Breast epithelium (tissue), 3 donors: ENCODE measurements around the gene ANKRD63.

ENCODE experiments used
- CTCF ChIP-seq, 3 donors: fragments of 450-650 bp; IDR thresholded peaks; one replicate each; pipeline ENCODE4 v1.5.1; 2016 to 2017; ENCODE audit warnings: antibody characterized with exemption in 3 of 3, mild to moderate bottlenecking in 3 of 3, moderate library complexity in 3 of 3
- POLR2A ChIP-seq: fragments of 450-650 bp; IDR thresholded peaks from one replicate; pipeline ENCODE4 v1.6.1; 2016; ENCODE audit warnings: antibody characterized with exemption, mild to moderate bottlenecking, moderate library complexity
- POLR2AphosphoS5 ChIP-seq, 3 donors: sonication (generic); formaldehyde crosslinking; IDR thresholded peaks; one replicate each; pipeline ENCODE4 v1.6.1; 2017; ENCODE audit warnings: antibody characterized with exemption in 3 of 3

- no peak for TF ChIP-seq CTCF (IDR thresholded peaks at IDR 0.05)
- no peak for TF ChIP-seq POLR2A
- no peak for TF ChIP-seq POLR2AphosphoS5 (IDR thresholded peaks at IDR 0.05)
Measured at GRCh38 chr15:40239404-40239692, 43.5 kb downstream of the ANKRD63 start.
